Smooth muscle cell (in vitro differentiated cells): Measurements from ENCODE around the gene ABHD17A. TPM values are rescaled to one million over a fixed set of nuclear protein-coding genes. Genes with fewer than 3 reads are reported as not detected.

ENCODE experiments used
- DNase-seq: peaks from one replicate; lab custom pipeline; 2025; ENCODE audit not compliant: unreplicated experiment; lab: John Stamatoyannopoulos, UW
- H2AFZ ChIP-seq: fragments of 200-600 bp; sonication (generic); 2 replicates; pipeline ENCODE4 v1.6.0; 2016; ENCODE audit warnings: antibody characterized with exemption, low read depth, mild to moderate bottlenecking
- H3F3A ChIP-seq: fragments of 200-600 bp; sonication (generic); 2 replicates; pipeline ENCODE4 v1.6.0; 2017; ENCODE audit warnings: antibody characterized with exemption, low read depth
- H3K27ac ChIP-seq: fragments of 200-600 bp; sonication (generic); 2 replicates; pipeline ENCODE4 v1.5.1; 2016; ENCODE audit warnings: low read depth, mild to moderate bottlenecking
- H3K27me3 ChIP-seq: fragments of 200-600 bp; sonication (generic); 2 replicates; pipeline ENCODE4 v1.6.1; 2016; ENCODE audit warnings: low read depth, mild to moderate bottlenecking
- H3K36me3 ChIP-seq: fragments of 200-600 bp; sonication (generic); 2 replicates; pipeline ENCODE4 v1.5.1; 2016; ENCODE audit warnings: low read depth
- H3K4me1 ChIP-seq: fragments of 200-600 bp; sonication (generic); 2 replicates; pipeline ENCODE4 v1.5.1; 2016; ENCODE audit warnings: low read depth
- H3K4me2 ChIP-seq: fragments of 200-600 bp; sonication (generic); 2 replicates; pipeline ENCODE4 v1.6.0; 2016; ENCODE audit warnings: mild to moderate bottlenecking
- H3K4me3 ChIP-seq: fragments of 200-600 bp; sonication (generic); 2 replicates; pipeline ENCODE4 v1.5.1; 2016; ENCODE audit warnings: mild to moderate bottlenecking
- H3K79me2 ChIP-seq: fragments of 200-600 bp; sonication (generic); 2 replicates; pipeline ENCODE4 v1.6.0; 2016; ENCODE audit warnings: low read depth, mild to moderate bottlenecking
- H3K9ac ChIP-seq: fragments of 200-600 bp; sonication (generic); 2 replicates; pipeline ENCODE4 v1.6.0; 2016; ENCODE audit warnings: low read depth
- H3K9me3 ChIP-seq: fragments of 200-600 bp; sonication (generic); replicated peaks from 2 replicates; pipeline ENCODE4 v1.5.1; 2016; ENCODE audit warnings: low read depth
- H4K20me1 ChIP-seq: fragments of 200-600 bp; sonication (generic); 2 replicates; pipeline ENCODE4 v1.6.0; 2016; ENCODE audit warnings: low read depth
- CTCF ChIP-seq: fragments of 200-600 bp; sonication (generic); IDR thresholded peaks from 2 replicates; pipeline ENCODE4 v1.5.1; 2017; ENCODE audit warnings: borderline replicate concordance, mild to moderate bottlenecking, antibody characterized with exemption; ENCODE audit not compliant: insufficient read depth, poor library complexity, severe bottlenecking
- WGBS: methylation state at CpG from one replicate; pipeline ENCODE4 v1.1.7; 2016; ENCODE audit warnings: low lambda C conversion rate; 5-methylcytosine and 5-hydroxymethylcytosine counted together
- polyA plus RNA-seq: library from polyadenylated mRNA; unstranded; fragments of >200 nt; fragmentation: Nextera tagmentation; extraction: Ambion mirVana; gene quantifications from 2 replicates; pipeline ENCODE4 v1.2.1, GENCODE V29; 2016
- total RNA-seq: library from RNA; depleted of rRNA; stranded (reverse); fragments of >200 nt; gene quantifications from 2 replicates; pipeline ENCODE4 v1.2.3, GENCODE V29; 2014

The ABHD17A gene
- total and polyA plus RNA-seq, 2 experiments from 2014 or later: 42.9 to 106 TPM

GRCh38 chr19:1912760-1913505 is 27.6 kb upstream of the ABHD17A start:
- H3K4me1 ChIP-seq: no peaks in the 10 kb centered on the region
- H2AFZ ChIP-seq: no peak overlapping the region
- over 99% methylated on average over 48 of the region's 77 CpGs for WGBS
- no peak for DNase-seq
- peaks cover 94% of the 10 kb centered on the region for H4K20me1 ChIP-seq
- H3K27me3 ChIP-seq: no peaks in the 10 kb centered on the region
- no peak for TF ChIP-seq CTCF
- H3K4me3 ChIP-seq: no peak overlapping the region
- H3K9ac ChIP-seq: no peak overlapping the region
- H3K4me2 ChIP-seq: no peak overlapping the region
- no peaks in the 10 kb centered on the region for H3K9me3 ChIP-seq
- H3F3A ChIP-seq: no peaks in the 10 kb centered on the region
- H3K79me2 ChIP-seq: peaks cover 53% of the 10 kb centered on the region
- no peak overlapping the region for H3K27ac ChIP-seq
- no peaks in the 10 kb centered on the region for H3K36me3 ChIP-seq

GRCh38 chr19:1911995-1912394 is 26.7 kb upstream of the ABHD17A start:
- H3K27me3 ChIP-seq: no peaks in the 10 kb centered on the region
- TF ChIP-seq CTCF: no peak
- no peak overlapping the region for H3K9ac ChIP-seq
- H2AFZ ChIP-seq: no peak overlapping the region
- no peaks in the 10 kb centered on the region for H3K4me1 ChIP-seq
- H3K79me2 ChIP-seq: peaks cover 62% of the 10 kb centered on the region
- H3K27ac ChIP-seq: no peak overlapping the region
- 96% methylated on average over 20 of the region's 37 CpGs for WGBS
- no peak overlapping the region for H3K4me2 ChIP-seq
- H3F3A ChIP-seq: no peaks in the 10 kb centered on the region
- H3K9me3 ChIP-seq: no peaks in the 10 kb centered on the region
- peaks cover 95% of the 10 kb centered on the region for H4K20me1 ChIP-seq
- no peak overlapping the region for H3K4me3 ChIP-seq
- DNase-seq: no peak
- no peaks in the 10 kb centered on the region for H3K36me3 ChIP-seq

- Histone ChIP-seq H3K4me3 (no peak overlapping the region), H3K79me2 (peaks cover 71% of the 10 kb centered on the region), H3K36me3 (no peaks in the 10 kb centered on the region), H3K4me1 (peaks cover under 1% of the 10 kb centered on the region), H3K9ac (no peak overlapping the region), H3F3A (no peaks in the 10 kb centered on the region), H2AFZ (no peak overlapping the region), H3K9me3 (no peaks in the 10 kb centered on the region), H3K4me2 (no peak overlapping the region), H4K20me1 (peaks cover 87% of the 10 kb centered on the region), H3K27ac (no peak overlapping the region), H3K27me3 (no peaks in the 10 kb centered on the region)
- WGBS: 96% methylated on average over 13 of the region's 13 CpGs
- no peak for DNase-seq
- no peak for TF ChIP-seq CTCF
These were observed 25.8 kb upstream of the ABHD17A start for GRCh38 chr19:1911098-1911497.

- no peak for DNase-seq
- Histone ChIP-seq H3K4me3 (no peak overlapping the region), H2AFZ (no peak overlapping the region), H3K4me1 (peaks cover 5% of the 10 kb centered on the region), H3K36me3 (no peaks in the 10 kb centered on the region), H3K4me2 (no peak overlapping the region), H3K9me3 (no peaks in the 10 kb centered on the region), H4K20me1 (peaks cover 80% of the 10 kb centered on the region), H3K27ac (no peak overlapping the region), H3K79me2 (peaks cover 77% of the 10 kb centered on the region), H3K9ac (no peak overlapping the region), H3F3A (no peaks in the 10 kb centered on the region), H3K27me3 (no peaks in the 10 kb centered on the region)
- no peak for TF ChIP-seq CTCF
- WGBS: 92% methylated on average over 10 of the region's 10 CpGs
These were observed 24.9 kb upstream of the ABHD17A start for GRCh38 chr19:1910177-1910576.
